GM12875 (cell line): Measurements from ENCODE around the gene CCSER2.
A peak's percentile ranks its signal among the peaks of the same experiment; 100 is the strongest.
"Not testable (repeated sequence)": the region's sequence is repeated elsewhere in the genome, so short reads cannot be mapped to it uniquely, and the experiment has no call there.

Source experiments
- H3K4me3 ChIP-seq: one replicate; pipeline ENCODE4 v1.5.1; 2011; ENCODE audit warnings: low read depth, low read length, control low read depth
- CTCF ChIP-seq: IDR thresholded peaks from 2 replicates; pipeline ENCODE4 v1.5.1; 2011; ENCODE audit warnings: low read depth, mild to moderate bottlenecking, control low read depth, inconsistent platforms, low read length, moderate library complexity, borderline replicate concordance; ENCODE audit not compliant: insufficient read depth

The CCSER2 gene

GRCh38 chr10:84340632-84341537, 12.5 kb downstream of the CCSER2 start:
- TF ChIP-seq CTCF, result no peak
- no peak overlapping the region for H3K4me3 ChIP-seq

GRCh38 chr10:84341538-84341856, 13.1 kb downstream of the CCSER2 start:
- TF ChIP-seq CTCF, result 0 out of 2 replicates have a peak, but pooled peaks have one; percentile 6
- no peak overlapping the region for H3K4me3 ChIP-seq

GRCh38 chr10:84341983-84342382, 13.6 kb downstream of the CCSER2 start:
- no peak for TF ChIP-seq CTCF
- no peak overlapping the region for H3K4me3 ChIP-seq

- H3K4me3 ChIP-seq, result no peak overlapping the region
- no peak for TF ChIP-seq CTCF
Observed at GRCh38 chr10:84342584-84342983, 14.2 kb downstream of the CCSER2 start.

GRCh38 chr10:84343831-84344230, 15.4 kb downstream of the CCSER2 start:
- TF ChIP-seq CTCF, result no peak
- H3K4me3 ChIP-seq, result no peak overlapping the region

- no peak for TF ChIP-seq CTCF
- H3K4me3 ChIP-seq, result no peak overlapping the region
Observed at GRCh38 chr10:84344526-84344925, 16.1 kb downstream of the CCSER2 start.

- H3K4me3 ChIP-seq, result not testable (repeated sequence)
Observed at GRCh38 chr10:84347575-84348002, 19.2 kb downstream of the CCSER2 start.
